ENCODE data around the gene HEPHL1.

HEPHL1 gene

DNA sequence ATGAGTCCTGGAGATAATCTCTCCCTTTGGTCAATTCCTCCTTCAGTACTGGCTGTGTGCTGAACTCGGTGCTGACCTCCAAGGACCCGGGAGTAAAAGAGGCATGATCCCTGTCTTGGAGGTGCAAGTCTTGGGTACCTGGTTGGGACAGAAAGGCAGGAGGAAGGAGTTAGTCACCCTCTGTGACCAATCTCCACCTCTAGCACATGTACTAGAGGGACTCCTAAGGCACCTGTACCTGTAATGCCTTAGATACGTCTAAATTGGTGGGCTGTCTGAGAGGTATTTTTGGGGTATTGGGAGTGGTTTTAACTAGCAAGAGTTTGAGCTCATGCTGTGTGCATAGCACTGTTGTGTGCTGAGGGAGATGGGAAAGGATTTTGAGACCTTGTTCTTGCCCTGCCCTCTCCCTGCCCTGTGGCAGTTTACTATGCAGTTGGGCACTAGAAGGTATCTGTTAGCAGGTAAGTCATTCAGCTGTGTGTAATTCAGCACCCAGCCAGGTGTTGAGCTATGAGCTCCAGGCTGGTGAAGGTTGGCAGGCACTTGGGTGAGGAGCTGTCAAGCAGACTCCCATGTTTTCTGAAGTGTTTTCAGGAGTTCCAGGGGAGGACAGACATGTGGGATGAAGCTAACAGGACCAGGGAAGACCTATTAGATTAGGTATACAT is 110.0 kb downstream of the HEPHL1 start:
- DNase-seq, result no peak

DNA sequence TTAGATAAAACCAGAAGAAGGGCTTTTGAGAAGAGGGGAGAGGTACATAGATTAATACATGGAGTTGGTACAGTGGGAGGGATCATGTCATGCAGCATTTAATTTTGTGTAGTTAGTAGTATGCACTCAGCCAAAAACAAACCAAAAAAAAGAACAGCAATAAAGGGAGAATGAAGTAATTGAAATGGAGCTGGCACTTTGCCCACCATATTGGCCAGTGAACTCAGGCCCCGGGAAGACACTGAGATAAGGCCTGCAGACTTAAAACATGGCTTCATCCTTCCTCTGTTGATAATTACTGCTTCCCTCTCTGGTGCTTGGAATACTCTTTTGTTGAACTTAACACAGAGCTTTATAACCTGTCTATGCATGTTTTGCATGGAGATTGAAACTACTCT is 110.6 kb downstream of the HEPHL1 start:
- DNase-seq, result no peak

DNA sequence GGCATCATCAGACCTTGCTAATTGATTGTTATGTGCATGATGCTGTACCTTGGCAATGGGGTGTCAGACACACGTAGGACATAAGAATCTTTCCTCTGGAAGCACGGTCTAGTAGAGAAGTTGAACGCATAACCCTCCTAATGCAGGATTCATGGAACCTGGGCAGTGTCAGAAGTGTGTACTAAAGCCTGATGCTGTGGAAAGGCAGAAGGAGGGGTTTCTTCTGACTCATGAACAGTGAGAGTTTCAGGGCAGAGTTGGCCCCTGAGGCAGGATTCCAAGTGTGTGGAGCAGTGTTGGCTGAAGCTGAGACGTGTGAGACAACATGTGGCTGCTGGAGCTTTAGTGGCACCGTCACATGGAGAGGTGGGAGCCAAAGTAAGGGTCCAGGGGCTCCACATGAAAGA is 111.0 kb downstream of the HEPHL1 start:
- DNase-seq, result no peak

GRCh38 chr11:94132823-94133408 is 111.8 kb downstream of the HEPHL1 start:
- DNase-seq, result no peak

- no peak for DNase-seq
Observed at GRCh38 chr11:94133752-94134151, 112.6 kb downstream of the HEPHL1 start.

- DNase-seq, result no peak
Observed at GRCh38 chr11:94134651-94135512, 113.7 kb downstream of the HEPHL1 start.

DNA sequence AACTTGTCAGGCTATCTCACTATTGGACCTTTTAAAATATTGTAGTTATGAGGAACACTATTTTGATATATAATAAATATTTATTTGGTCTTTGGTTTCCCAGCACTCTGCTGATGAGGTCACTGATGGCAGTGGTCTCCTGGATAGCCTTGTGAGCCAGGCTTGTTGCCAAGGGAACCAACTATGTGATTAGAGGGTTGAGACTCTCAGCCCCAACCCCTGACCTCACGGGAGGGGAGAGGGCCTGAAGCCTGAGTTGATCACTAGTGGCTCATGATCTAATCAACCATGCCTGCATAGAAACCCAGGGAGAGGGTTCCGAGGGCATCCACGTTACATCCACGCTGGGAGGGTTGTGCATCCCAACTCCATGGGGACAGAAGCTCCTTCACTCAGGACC is 118.3 kb downstream of the HEPHL1 start:
- DNase-seq, result no peak

GRCh38 chr11:94140154-94140655 is 119.1 kb downstream of the HEPHL1 start:
- DNase-seq, result no peak

DNA sequence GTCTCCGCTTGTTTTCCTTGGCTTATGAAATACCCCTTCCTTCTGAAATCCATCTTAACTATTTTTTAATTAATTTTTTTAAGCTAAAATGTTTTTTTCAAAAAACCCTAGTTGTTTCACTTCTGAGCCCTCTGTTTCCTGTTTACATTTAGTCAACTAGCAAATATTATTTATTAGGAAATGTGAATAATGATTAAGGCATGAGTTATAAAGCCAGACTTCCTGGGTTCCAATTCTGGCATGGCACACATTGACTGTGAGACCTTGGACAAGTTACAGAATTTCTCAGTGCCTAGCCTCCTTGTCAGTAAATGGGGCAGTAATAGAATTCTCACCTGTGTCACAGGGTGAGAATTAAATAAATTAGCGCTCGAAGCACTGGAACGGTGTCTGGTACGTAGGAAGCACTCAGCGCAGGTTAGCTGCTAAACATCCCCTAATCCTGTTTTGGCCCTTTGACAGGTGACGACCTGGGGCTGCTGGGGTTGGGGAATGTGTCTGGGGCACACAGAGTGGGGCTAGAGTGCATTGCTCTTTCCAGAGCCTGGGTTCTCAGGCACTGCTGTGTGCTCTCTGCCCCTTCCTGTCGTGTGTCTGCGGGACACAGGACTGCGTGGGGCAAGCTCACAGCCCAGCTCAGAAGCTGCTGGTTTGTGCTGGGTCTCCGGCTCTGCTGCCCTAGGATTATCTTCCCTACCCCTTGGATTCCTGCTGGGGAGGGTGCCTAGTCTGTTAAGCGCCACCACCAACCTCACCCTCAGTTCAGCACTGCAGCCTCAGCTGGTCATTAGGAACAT is 120.6 kb downstream of the HEPHL1 start:
- DNase-seq, result no peak

DNA sequence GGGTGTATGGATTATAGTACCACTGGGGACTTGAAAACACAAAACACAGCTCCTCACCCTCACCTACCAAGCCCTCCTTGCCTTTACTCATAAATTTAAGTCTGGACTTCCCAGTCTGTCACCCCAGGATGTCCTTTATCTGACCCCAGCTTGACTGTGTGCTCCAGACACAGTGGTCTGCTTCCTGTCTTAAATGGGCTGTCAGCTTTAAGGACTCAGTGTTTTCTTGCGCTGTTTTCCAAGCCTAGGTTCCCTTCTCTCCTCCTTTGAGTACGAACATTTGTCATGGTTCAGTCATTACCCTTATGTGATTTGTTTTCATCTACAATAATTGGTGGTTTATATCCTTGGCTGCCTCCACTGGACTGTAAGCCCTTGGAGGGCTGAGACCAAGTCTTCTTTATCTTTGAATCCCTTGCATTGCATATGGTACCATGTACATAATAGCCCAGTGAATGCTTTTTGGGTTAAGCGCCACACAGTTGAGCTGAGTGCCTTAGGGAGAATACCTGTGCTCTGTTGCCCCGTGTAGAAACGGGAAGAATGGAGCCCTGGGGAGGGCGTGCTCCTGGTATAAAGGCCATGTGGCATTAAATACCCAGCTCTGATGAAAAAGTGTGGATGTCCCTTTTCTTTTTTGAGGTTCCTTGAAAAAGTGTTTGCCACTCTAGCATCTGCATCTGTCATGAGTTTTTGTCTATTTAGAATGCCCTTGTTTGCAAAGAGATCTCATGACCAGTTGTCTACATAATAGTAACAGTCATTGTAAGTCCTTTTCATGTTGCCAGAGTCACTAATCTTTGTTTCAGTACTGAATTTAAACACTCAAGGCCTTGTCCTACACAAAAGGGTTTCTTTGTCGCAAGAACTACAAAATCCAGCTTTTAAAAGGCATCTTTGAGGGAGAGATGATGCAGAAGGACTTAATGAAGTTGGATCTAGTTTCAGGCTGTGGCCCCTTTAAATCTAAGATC is 121.4 kb downstream of the HEPHL1 start:
- DNase-seq, result no peak

DNA sequence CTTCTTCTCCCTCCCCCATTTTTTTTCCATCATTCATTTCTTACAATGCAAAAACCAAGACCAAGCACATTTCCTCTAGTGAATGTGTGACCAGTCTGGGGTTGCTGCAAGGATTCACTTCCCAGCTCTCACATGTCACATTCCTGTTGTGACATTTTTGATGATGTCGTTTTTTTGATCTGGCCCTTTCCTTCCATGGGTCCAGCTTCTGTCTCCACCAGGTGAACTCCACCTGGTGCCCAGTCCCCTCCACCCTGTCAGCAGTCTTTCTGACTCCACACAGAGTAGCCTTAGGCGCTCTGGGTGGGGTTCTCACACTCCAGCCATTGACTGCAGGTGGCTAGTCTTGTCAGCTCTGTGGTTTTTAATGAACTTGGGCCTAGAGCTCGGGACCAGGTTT is 123.1 kb downstream of the HEPHL1 start:
- DNase-seq, result no peak

DNA sequence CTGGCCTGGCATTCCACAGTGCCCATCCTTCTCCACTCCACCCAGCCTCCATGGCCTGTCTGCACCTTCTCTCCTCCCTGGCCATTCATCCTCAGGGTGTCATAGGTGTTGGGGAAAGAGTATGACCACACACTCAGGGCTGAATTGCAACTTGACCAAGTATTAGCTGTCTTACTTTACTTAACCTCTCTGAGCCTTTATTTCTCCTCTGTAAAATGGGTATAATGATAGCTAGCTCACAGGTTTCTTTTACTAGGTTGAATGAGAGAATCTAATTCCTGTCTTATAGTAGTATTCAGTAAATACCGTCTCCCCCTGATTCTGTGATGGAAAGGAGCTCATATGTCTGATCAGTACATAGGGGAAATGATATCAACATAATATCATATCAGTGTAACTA is 123.5 kb downstream of the HEPHL1 start:
- DNase-seq, result no peak

GRCh38 chr11:94145431-94145830 is 124.3 kb downstream of the HEPHL1 start:
- no peak for DNase-seq

DNA sequence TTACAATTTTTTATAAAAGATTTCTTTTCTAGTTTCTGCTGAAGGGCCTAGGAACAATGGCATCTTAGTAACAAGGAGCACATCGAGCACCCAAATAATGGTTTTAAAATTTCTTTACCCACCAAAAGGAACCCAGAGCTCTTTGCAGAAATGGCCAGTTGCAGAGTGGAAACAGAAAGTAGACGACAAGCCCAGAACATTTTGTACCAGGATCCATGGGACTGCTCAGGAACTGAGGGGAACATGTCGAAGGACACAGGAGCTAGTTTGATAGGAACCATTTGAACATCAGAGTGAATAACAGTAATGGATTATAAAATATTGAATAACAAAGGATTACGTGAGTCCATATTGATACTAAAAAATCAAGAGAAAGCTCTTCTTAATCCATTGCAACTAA is 124.8 kb downstream of the HEPHL1 start:
- no peak for DNase-seq

- DNase-seq, result peak in 1 of 2 donors; percentile 11
Observed at GRCh38 chr11:94147433-94147845, 126.3 kb downstream of the HEPHL1 start.

- DNase-seq, result no peak
Observed at GRCh38 chr11:94148189-94148588, 127.0 kb downstream of the HEPHL1 start.

DNA sequence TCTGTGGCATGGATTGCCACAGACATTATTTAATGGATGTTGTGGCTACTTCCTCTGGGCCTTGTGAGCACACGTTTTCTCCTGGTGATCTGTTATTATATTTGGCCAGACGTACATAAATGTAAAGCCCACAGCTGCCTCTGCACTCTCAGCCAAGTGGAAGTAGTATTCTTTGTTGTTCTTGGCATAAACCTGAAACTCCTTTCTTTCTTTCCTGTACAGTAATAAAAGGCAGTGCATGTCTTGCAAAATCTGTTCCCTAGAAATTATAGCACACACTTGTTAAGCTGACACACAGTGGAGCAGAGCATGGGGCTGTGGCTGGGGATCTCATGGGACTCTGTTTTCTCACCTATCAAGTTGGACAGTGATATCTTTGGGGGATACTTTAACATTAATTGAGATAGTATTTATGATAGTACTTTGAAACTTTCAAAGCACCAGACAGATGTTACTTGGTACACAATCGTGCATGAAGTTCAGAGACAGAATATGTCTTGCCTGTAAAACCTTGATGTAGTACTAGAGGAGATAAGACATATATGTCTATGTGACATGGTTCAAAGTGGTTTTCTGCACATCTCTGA is 128.4 kb downstream of the HEPHL1 start:
- DNase-seq, result no peak

DNA sequence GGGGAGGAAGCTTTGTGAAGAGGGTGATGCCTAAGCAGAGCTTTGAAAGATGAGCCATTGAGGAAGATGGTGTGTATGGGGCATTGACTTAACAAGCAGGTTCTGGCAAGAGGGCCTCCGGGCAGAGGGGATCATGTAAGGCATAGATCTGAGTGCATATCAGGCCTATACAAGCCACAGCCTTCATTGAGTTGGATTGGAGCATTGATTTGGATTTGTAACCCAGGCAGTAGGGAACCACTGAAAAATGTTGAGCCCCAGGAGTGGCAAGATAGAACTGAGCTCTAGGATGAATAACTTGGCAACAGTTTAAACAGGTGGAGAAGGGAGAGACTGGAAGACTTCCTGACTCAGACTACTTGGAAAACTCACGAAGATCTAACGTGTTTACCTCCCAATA is 128.9 kb downstream of the HEPHL1 start:
- DNase-seq, result no peak

- DNase-seq, result no peak
Observed at GRCh38 chr11:94150704-94151685, 129.8 kb downstream of the HEPHL1 start.
